ENCODE data around the gene SFTA2.

GRCh38 chr6:30954631-30955366, 22.8 kb upstream of the SFTA2 start:
- TF ChIP-seq POLR2AphosphoS5 (IDR thresholded peaks at IDR 0.05; ENCODE audit: insufficient read depth in 1 of 2, low read depth in 1 of 2) (no peak), CTCF (IDR thresholded peaks at IDR 0.05) (no peak), POLR2A (IDR thresholded peaks at IDR 0.05) (no peak)

Measured in vagina (tissue), 2 donors.